GM12878 (cell line): Measurements from ENCODE around the gene TACR2. TPM values are rescaled to one million over a fixed set of nuclear protein-coding genes. Genes with fewer than 3 reads are reported as not detected.

Experiments used
- ATAC-seq: fragments of 200-7000 bp; cut with Tn5 transposase; 3 replicates; pipeline ENCODE4 v1.9.1; 2020; ENCODE audit warnings: mild to moderate bottlenecking, moderate library complexity
- BruUV-seq: library from RNA; stranded (reverse); fragments of 400-500 nt; replicated peaks from 2 replicates; lab custom pipeline; 2021; lab: Mats Ljungman, UMichigan
- CTCF ChIA-PET: fragments of 300-600 bp; sonication (Branson Sonifier 250); formaldehyde crosslinking; extraction: SDS; loops from one replicate; lab custom pipeline; 2021; ENCODE audit warnings: inconsistent platforms; lab: Yijun Ruan, JAX
- POLR2A ChIA-PET: fragments of 350-600 bp; formaldehyde crosslinking; extraction: SDS; loops from one replicate; lab custom pipeline; 2021; ENCODE audit warnings: inconsistent platforms; lab: Charles Lee
- RAD21 ChIA-PET: fragments of 300-600 bp; sonication (Branson Sonifier 250); formaldehyde crosslinking; loops from one replicate; lab custom pipeline; 2023; ENCODE audit warnings: antibody characterized with exemption; ENCODE audit not compliant: unreplicated experiment; lab: Charles Lee
- SMC1A ChIA-PET: fragments of 300-600 bp; sonication (Branson Sonifier 250); formaldehyde crosslinking; loops from one replicate; lab custom pipeline; 2023; ENCODE audit not compliant: unreplicated experiment, uncharacterized antibody; lab: Charles Lee
- DNase-seq: peaks from one replicate; pipeline ENCODE4 v3.0.0-alpha.2; 2011; ENCODE audit warnings: low read depth, low spot score
- FAIRE-seq: peaks from 3 replicates; lab custom pipeline; 2011; peaks lifted over from hg19 to GRCh38; lab: Jason Lieb, UNC
- H2AFZ ChIP-seq: 2 replicates; pipeline ENCODE4 v1.6.0; 2011; ENCODE audit warnings: low read depth, low read length, control low read depth; ENCODE audit not compliant: control insufficient read depth
- H3K27ac ChIP-seq: 2 replicates; pipeline ENCODE4 v1.5.1; 2011; ENCODE audit warnings: control low read depth; ENCODE audit not compliant: control insufficient read depth, insufficient read depth
- H3K27me3 ChIP-seq, 2 experiments: replicated peaks in 1 of 2; 2 replicates each; pipeline versions ENCODE4 v1.6.0 to v1.6.1; 2011; ENCODE audit warnings: low read length in 1 of 2; ENCODE audit not compliant: control insufficient read depth in 2 of 2, insufficient read depth in 2 of 2
- H3K36me3 ChIP-seq, 2 experiments: 2 replicates each; pipeline ENCODE4 v1.5.1; 2011; ENCODE audit warnings: low read length in 1 of 2; ENCODE audit not compliant: control insufficient read depth in 2 of 2, insufficient read depth in 2 of 2
- H3K4me1 ChIP-seq: 2 replicates; pipeline ENCODE4 v1.6.1; 2011; ENCODE audit warnings: mild to moderate bottlenecking, low read length, moderate library complexity, mixed read lengths; ENCODE audit not compliant: control insufficient read depth, insufficient read depth
- H3K4me2 ChIP-seq: 2 replicates; pipeline ENCODE4 v1.6.0; 2011; ENCODE audit warnings: control low read depth; ENCODE audit not compliant: control insufficient read depth, insufficient read depth
- H3K4me3 ChIP-seq: fragments of 200-600 bp; sonication (generic); 2 replicates; pipeline ENCODE4 v1.5.1; 2016
- H3K79me2 ChIP-seq: 2 replicates; pipeline ENCODE4 v1.6.0; 2011; ENCODE audit warnings: low read length; ENCODE audit not compliant: control insufficient read depth, insufficient read depth
- H3K9ac ChIP-seq: 2 replicates; pipeline ENCODE4 v1.8.0; 2011; ENCODE audit warnings: low read length, control low read depth, mixed read lengths; ENCODE audit not compliant: control insufficient read depth, insufficient read depth
- H3K9me3 ChIP-seq: replicated peaks from 3 replicates; pipeline ENCODE4 v1.5.1; 2011; ENCODE audit warnings: mild to moderate bottlenecking, low read length; ENCODE audit not compliant: control insufficient read depth, insufficient read depth
- H4K20me1 ChIP-seq: 2 replicates; pipeline ENCODE4 v1.6.0; 2011; ENCODE audit not compliant: control insufficient read depth, insufficient read depth
- BHLHE40 ChIP-seq, 2 experiments: fragments of 450-650 bp in 1 of 2; IDR thresholded peaks; 2 replicates each; pipeline ENCODE4 v1.6.1; 2011 to 2017; ENCODE audit warnings: low read depth in 2 of 2, borderline replicate concordance in 1 of 2, improper control_type of control experiment in 1 of 2, low read length in 1 of 2, mild to moderate bottlenecking in 1 of 2
- CEBPB ChIP-seq, 2 experiments: fragments of 150-350 bp in 1 of 2; IDR thresholded peaks; 2 replicates each; pipeline ENCODE4 v1.6.1; 2012 to 2014; ENCODE audit warnings: low read depth in 2 of 2, low read length in 2 of 2, borderline replicate concordance in 1 of 2, inconsistent platforms in 1 of 2
- CHD2 ChIP-seq: IDR thresholded peaks from 2 replicates; pipeline ENCODE4 v1.6.1; 2011; ENCODE audit warnings: low read depth, low read length, improper control_type of control experiment, borderline replicate concordance
- EGR1 ChIP-seq, 2 experiments: IDR thresholded peaks; 1 replicate in 1 of 2; 2 replicates in 1 of 2; pipeline ENCODE4 v1.6.1; 2011 to 2012; ENCODE audit warnings: low read depth in 2 of 2, low read length in 2 of 2, borderline replicate concordance in 1 of 2, mild to moderate bottlenecking in 1 of 2, moderate library complexity in 1 of 2
- ESRRA ChIP-seq: IDR thresholded peaks from 2 replicates; pipeline ENCODE4 v1.6.1; 2012; ENCODE audit warnings: mild to moderate bottlenecking, low read length, improper control_type of control experiment
- MYB ChIP-seq: fragments of 150-350 bp; IDR thresholded peaks from 2 replicates; pipeline ENCODE4 v1.6.1; 2014; ENCODE audit warnings: mild to moderate bottlenecking, low read depth, low read length, borderline replicate concordance
- NRF1 ChIP-seq: conservative IDR thresholded peaks from 2 replicates; pipeline ENCODE4 v1.6.1; 2011; ENCODE audit warnings: mild to moderate bottlenecking, low read depth, low read length, improper control_type of control experiment
- POLR2AphosphoS2 ChIP-seq: IDR thresholded peaks from 2 replicates; pipeline ENCODE4 v1.6.1; 2011; ENCODE audit warnings: low read depth, mild to moderate bottlenecking, low read length, improper control_type of control experiment, moderate library complexity
- RAD51 ChIP-seq: fragments of 450-650 bp; IDR thresholded peaks from 2 replicates; pipeline ENCODE4 v1.6.1; 2016; ENCODE audit warnings: moderate library complexity, mild to moderate bottlenecking, inconsistent platforms
- RBBP5 ChIP-seq: fragments of 200-600 bp; sonication (generic); conservative IDR thresholded peaks from 2 replicates; pipeline ENCODE4 v1.6.1; 2016
- SIN3A ChIP-seq: IDR thresholded peaks from 2 replicates; pipeline ENCODE4 v1.6.1; 2012; ENCODE audit warnings: low read depth, low read length, improper control_type of control experiment
- WGBS: methylation state at CpG from one replicate; pipeline ENCODE4 v1.1.6; 2016; ENCODE audit warnings: low lambda C conversion rate; ENCODE audit not compliant: insufficient replicate concordance, insufficient coverage; ENCODE audit errors: missing lambda C conversion rate; 5-methylcytosine and 5-hydroxymethylcytosine counted together
- in situ Hi-C: fragments of 300-500 bp; cut with MboI; formaldehyde crosslinking; loops from 9 replicates; pipeline ENCODE4 v1.14.3; 2018; ENCODE audit warnings: mixed read lengths
- intact Hi-C: fragments of 100-400 bp; cut with micrococcal nuclease; formaldehyde crosslinking; loops from one replicate; pipeline ENCODE4 v1.14.2; 2022; ENCODE audit not compliant: unreplicated experiment
- polyA plus RNA-seq, 11 experiments: library from polyadenylated mRNA; depleted of rRNA in 4 of 11; unstranded in 6 of 11; stranded (reverse) in 5 of 11; fragments of >200 nt; fragmentation: Nextera tagmentation in 4 of 11; fragmentation: Illumina TruSeq in 1 of 11; extraction: Ambion mirVana in 4 of 11; extraction: Trizol in 1 of 11; gene quantifications; 1 replicate in 1 of 11; 2 replicates in 10 of 11; pipeline versions ENCODE4 v1.2.1 to v1.2.3, GENCODE V29; 2011 to 2016; ENCODE audit warnings: inconsistent platforms in 2 of 11, missing spikeins in 2 of 11, low read depth in 1 of 11
- total RNA-seq, 4 experiments: library from RNA; depleted of rRNA in 3 of 4; stranded (reverse); fragments of >200 nt in 3 of 4; fragmentation: Illumina TruSeq in 1 of 4; extraction: Trizol in 1 of 4; gene quantifications; 2 replicates each; pipeline versions ENCODE4 v1.2.1 to v1.2.3, GENCODE V29; 2013 to 2021
- TF ChIP-seq, protein P1 (sequence below): fragments of 450-650 bp; IDR thresholded peaks from 2 replicates; pipeline ENCODE4 v1.6.1; 2017; ENCODE audit warnings: borderline replicate concordance
- TF ChIP-seq, protein P2 (sequence below): IDR thresholded peaks from 2 replicates; pipeline ENCODE4 v1.6.1; 2012; ENCODE audit warnings: low read depth, low read length, improper control_type of control experiment
- TF ChIP-seq, protein P3 (sequence below): fragments of 450-650 bp; IDR thresholded peaks from 2 replicates; pipeline ENCODE4 v1.6.1; 2014; ENCODE audit warnings: mild to moderate bottlenecking

TACR2 gene
- total and polyA plus RNA-seq, 10 of the 15 experiments (the other 5 are each of a cell fraction or from before 2014, with no cell fraction given), result 0.11 TPM; not detected in 9

DNA sequence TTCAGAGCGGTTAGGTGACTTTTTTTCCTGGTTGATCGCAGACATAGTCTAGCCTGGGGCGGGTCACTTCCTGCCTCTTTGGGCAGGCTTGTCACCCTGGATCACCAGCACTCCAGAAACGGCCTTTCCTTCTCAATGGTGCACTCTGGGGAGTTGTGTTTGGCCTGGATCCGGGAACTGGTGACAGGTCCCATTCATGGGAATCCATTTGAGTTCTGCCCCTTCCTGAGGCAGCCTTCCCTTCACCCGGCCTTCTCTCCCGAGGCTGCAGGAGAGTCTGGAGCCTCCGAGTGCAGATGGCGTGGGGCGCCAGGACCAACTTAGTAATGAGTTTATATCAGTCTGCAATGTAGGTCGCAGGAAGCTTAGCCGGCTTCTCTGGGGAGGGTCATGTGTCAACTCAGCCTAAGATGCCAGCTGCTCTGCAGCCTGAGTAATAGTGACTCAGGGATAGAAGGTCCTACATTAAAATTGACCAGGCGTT lies 54.2 kb downstream of the TACR2 start:
- ATAC-seq (no peak), FAIRE-seq (no peak), DNase-seq (no peak)
- no TSS peak for BruUV-seq
- H3K9me3 ChIP-seq, result no peaks in the 10 kb centered on the region
- in situ Hi-C loops (no loop called here), intact Hi-C loops (no loop called here)
- ChIA-PET RAD21 (no interaction called here), POLR2A (interaction anchor here (0.6 kb wide), 1 partner anchor 53 kb away, joined by 6 read pairs; no protein-coding TSS in a partner anchor), SMC1A (interaction anchor here (0.9 to 1.6 kb wide), 2 partner anchors 121 to 123 kb away, joined by 3 to 4 read pairs; no protein-coding TSS in a partner anchor), CTCF (interaction anchor here (1.0 kb wide), 1 partner anchor 145 kb away, joined by 3 read pairs; no protein-coding TSS in a partner anchor)
- H3K4me2 ChIP-seq, result no peak overlapping the region
- H3K9ac ChIP-seq, result no peak overlapping the region
- H2AFZ ChIP-seq, result no peak overlapping the region
- WGBS, result 96% methylated on average over 13 of the region's 13 CpGs
- TF ChIP-seq SIN3A, result no peak
- TF ChIP-seq CEBPB (IDR thresholded peaks at IDR 0.05; ENCODE audit: borderline replicate concordance in 1 of 2, low read depth in 2 of 2, low read length in 2 of 2), result no peak
- TF ChIP-seq BHLHE40 (IDR thresholded peaks at IDR 0.05; ENCODE audit: borderline replicate concordance in 1 of 2, low read depth in 2 of 2, low read length in 1 of 2), result no peak
- no peaks in the 10 kb centered on the region for H3K27me3 ChIP-seq
- no peaks in the 10 kb centered on the region for H3K4me1 ChIP-seq
- H3K79me2 ChIP-seq, result no peaks in the 10 kb centered on the region
- H4K20me1 ChIP-seq, result no peaks in the 10 kb centered on the region
- H3K27ac ChIP-seq, result no peak overlapping the region
- H3K4me3 ChIP-seq, result no peak overlapping the region
- H3K36me3 ChIP-seq, result peaks cover 13 to 45% of the 10 kb centered on the region in 2 experiments; a peak in 3 of 4 replicates

DNA sequence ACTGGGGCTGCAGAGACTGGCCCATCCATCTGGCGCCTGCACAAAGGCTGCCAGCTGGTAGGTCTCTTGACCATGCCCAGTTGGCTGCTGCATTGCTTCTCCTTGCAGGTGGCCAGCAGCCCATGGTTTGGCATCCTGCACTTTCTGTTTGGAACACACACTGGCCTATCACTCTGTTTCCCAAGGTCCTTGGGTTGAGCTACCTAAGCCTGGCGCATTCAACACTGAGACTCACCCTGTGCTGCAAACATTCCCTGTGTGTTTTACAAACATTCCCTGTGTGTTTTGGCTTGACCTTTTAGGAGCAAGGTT lies 55.5 kb downstream of the TACR2 start:
- FAIRE-seq (no peak), ATAC-seq (no peak), DNase-seq (no peak)
- Histone ChIP-seq H4K20me1 (no peaks in the 10 kb centered on the region), H3K27me3 (no peaks in the 10 kb centered on the region), H3K4me1 (no peaks in the 10 kb centered on the region), H3K27ac (no peak overlapping the region), H3K36me3 (peaks cover 9 to 35% of the 10 kb centered on the region in 2 experiments; a peak in 3 of 4 replicates), H3K9ac (no peak overlapping the region), H3K79me2 (no peaks in the 10 kb centered on the region), H3K4me3 (no peak overlapping the region), H2AFZ (no peak overlapping the region), H3K9me3 (no peaks in the 10 kb centered on the region), H3K4me2 (no peak overlapping the region)
- POLR2A ChIA-PET, result no interaction called here
- BruUV-seq, result no TSS peak
- 97% methylated on average over 2 of the region's 2 CpGs for WGBS
- in situ Hi-C loops (no loop called here), intact Hi-C loops (no loop called here)
- SMC1A ChIA-PET, result no interaction called here
- RAD21 ChIA-PET, result no interaction called here
- CTCF ChIA-PET, result no interaction called here
- no peak for TF ChIP-seq NRF1
- TF ChIP-seq, protein P1, sequence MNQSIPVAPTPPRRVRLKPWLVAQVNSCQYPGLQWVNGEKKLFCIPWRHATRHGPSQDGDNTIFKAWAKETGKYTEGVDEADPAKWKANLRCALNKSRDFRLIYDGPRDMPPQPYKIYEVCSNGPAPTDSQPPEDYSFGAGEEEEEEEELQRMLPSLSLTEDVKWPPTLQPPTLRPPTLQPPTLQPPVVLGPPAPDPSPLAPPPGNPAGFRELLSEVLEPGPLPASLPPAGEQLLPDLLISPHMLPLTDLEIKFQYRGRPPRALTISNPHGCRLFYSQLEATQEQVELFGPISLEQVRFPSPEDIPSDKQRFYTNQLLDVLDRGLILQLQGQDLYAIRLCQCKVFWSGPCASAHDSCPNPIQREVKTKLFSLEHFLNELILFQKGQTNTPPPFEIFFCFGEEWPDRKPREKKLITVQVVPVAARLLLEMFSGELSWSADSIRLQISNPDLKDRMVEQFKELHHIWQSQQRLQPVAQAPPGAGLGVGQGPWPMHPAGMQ, result no peak
- no peak for TF ChIP-seq RAD51
- TF ChIP-seq, protein P2, sequence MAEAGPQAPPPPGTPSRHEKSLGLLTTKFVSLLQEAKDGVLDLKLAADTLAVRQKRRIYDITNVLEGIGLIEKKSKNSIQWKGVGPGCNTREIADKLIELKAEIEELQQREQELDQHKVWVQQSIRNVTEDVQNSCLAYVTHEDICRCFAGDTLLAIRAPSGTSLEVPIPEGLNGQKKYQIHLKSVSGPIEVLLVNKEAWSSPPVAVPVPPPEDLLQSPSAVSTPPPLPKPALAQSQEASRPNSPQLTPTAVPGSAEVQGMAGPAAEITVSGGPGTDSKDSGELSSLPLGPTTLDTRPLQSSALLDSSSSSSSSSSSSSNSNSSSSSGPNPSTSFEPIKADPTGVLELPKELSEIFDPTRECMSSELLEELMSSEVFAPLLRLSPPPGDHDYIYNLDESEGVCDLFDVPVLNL, result no peak
- TF ChIP-seq RBBP5, result no peak
- TF ChIP-seq EGR1 (IDR thresholded peaks at IDR 0.05; ENCODE audit: borderline replicate concordance in 1 of 2, low read depth in 2 of 2, low read length in 2 of 2), result no peak
- no peak for TF ChIP-seq CHD2
- no peak for TF ChIP-seq ESRRA
- no peak for TF ChIP-seq MYB
- TF ChIP-seq POLR2AphosphoS2, result no peak
- TF ChIP-seq, protein P3, sequence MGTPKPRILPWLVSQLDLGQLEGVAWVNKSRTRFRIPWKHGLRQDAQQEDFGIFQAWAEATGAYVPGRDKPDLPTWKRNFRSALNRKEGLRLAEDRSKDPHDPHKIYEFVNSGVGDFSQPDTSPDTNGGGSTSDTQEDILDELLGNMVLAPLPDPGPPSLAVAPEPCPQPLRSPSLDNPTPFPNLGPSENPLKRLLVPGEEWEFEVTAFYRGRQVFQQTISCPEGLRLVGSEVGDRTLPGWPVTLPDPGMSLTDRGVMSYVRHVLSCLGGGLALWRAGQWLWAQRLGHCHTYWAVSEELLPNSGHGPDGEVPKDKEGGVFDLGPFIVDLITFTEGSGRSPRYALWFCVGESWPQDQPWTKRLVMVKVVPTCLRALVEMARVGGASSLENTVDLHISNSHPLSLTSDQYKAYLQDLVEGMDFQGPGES, result no peak
